GM23338 (cell line): ENCODE data around the gene RAMP1. TPM values are rescaled to one million over a fixed set of nuclear protein-coding genes. Genes with fewer than 3 reads are reported as not detected.

Source experiments
- ATAC-seq: fragments of 200-7000 bp; cut with Tn5 transposase; 3 replicates; pipeline ENCODE4 v1.9.1; 2020
- DNase-seq: peaks from one replicate; pipeline ENCODE4 v3.0.0-alpha.2; 2015; ENCODE audit warnings: low spot score
- H2AFZ ChIP-seq: fragments of 200-600 bp; sonication (generic); 2 replicates; pipeline ENCODE4 v1.8.0; 2016; ENCODE audit warnings: antibody characterized with exemption, mild to moderate bottlenecking, moderate library complexity
- H3F3A ChIP-seq: fragments of 200-600 bp; sonication (generic); replicated peaks from 2 replicates; pipeline ENCODE4 v1.8.0; 2017; ENCODE audit warnings: antibody characterized with exemption, mixed run types, low read depth
- H3K27ac ChIP-seq: fragments of 200-600 bp; sonication (generic); 2 replicates; pipeline ENCODE4 v1.6.1; 2016; ENCODE audit warnings: low read depth
- H3K27me3 ChIP-seq: fragments of 200-600 bp; sonication (generic); 2 replicates; pipeline ENCODE4 v1.8.0; 2016; ENCODE audit warnings: mild to moderate bottlenecking, mixed run types, moderate library complexity; ENCODE audit not compliant: insufficient read depth
- H3K36me3 ChIP-seq: fragments of 200-600 bp; sonication (generic); 2 replicates; pipeline ENCODE4 v1.8.0; 2016; ENCODE audit warnings: mild to moderate bottlenecking; ENCODE audit not compliant: insufficient read depth
- H3K4me1 ChIP-seq: fragments of 200-600 bp; sonication (generic); 2 replicates; pipeline ENCODE4 v1.8.0; 2016; ENCODE audit warnings: mild to moderate bottlenecking, moderate library complexity; ENCODE audit not compliant: insufficient read depth
- H3K4me2 ChIP-seq: fragments of 200-600 bp; sonication (generic); 2 replicates; pipeline ENCODE4 v1.7.1; 2017; ENCODE audit warnings: mixed run types
- H3K4me3 ChIP-seq: fragments of 200-600 bp; sonication (generic); 2 replicates; pipeline ENCODE4 v1.6.1; 2016; ENCODE audit warnings: mixed run types
- H3K79me2 ChIP-seq: fragments of 200-600 bp; sonication (generic); replicated peaks from 2 replicates; pipeline ENCODE4 v1.8.0; 2017; ENCODE audit warnings: mild to moderate bottlenecking; ENCODE audit not compliant: insufficient read depth
- H3K9me2 ChIP-seq: fragments of 200-600 bp; sonication (generic); 2 replicates; pipeline ENCODE4 v1.8.0; 2017; ENCODE audit not compliant: insufficient read depth
- H4K20me1 ChIP-seq: fragments of 200-600 bp; sonication (generic); replicated peaks from 2 replicates; pipeline ENCODE4 v1.8.0; 2017; ENCODE audit warnings: mild to moderate bottlenecking; ENCODE audit not compliant: insufficient read depth
- H3K27ac Mint-ChIP-seq: 2 replicates; pipeline ENCODE4 v1.8.0; 2020; ENCODE audit warnings: inconsistent platforms, mild to moderate bottlenecking, moderate library complexity, mixed read lengths
- H3K27me3 Mint-ChIP-seq: 3 replicates; pipeline ENCODE4 v1.8.0; 2022; ENCODE audit warnings: low read depth, mild to moderate bottlenecking, moderate library complexity, mixed read lengths, inconsistent platforms; ENCODE audit not compliant: insufficient read depth, poor library complexity
- H3K36me3 Mint-ChIP-seq: 3 replicates; pipeline ENCODE4 v1.8.0; 2021; ENCODE audit warnings: low read depth, mild to moderate bottlenecking, inconsistent platforms, moderate library complexity, mixed read lengths
- H3K4me1 Mint-ChIP-seq: 3 replicates; pipeline ENCODE4 v1.8.0; 2020; ENCODE audit warnings: mild to moderate bottlenecking, inconsistent platforms, mixed read lengths
- H3K4me3 Mint-ChIP-seq: 3 replicates; pipeline ENCODE4 v1.8.0; 2021; ENCODE audit warnings: moderate library complexity, mild to moderate bottlenecking, inconsistent platforms, mixed read lengths
- H3K9me3 Mint-ChIP-seq: 3 replicates; pipeline ENCODE4 v1.8.0; 2020; ENCODE audit warnings: moderate library complexity, mild to moderate bottlenecking, inconsistent platforms, mixed read lengths
- CREB1 ChIP-seq: fragments of 250-450 bp; sonication (Bioruptor Pico); IDR thresholded peaks from 2 replicates; pipeline ENCODE4 v1.5.0; 2020; ENCODE audit warnings: low read depth, mild to moderate bottlenecking, moderate library complexity
- EZH2 ChIP-seq: fragments of 200-600 bp; sonication (generic); IDR thresholded peaks from one replicate; pipeline ENCODE4 v1.8.0; 2017; ENCODE audit warnings: antibody characterized with exemption, mild to moderate bottlenecking, low read depth; ENCODE audit not compliant: unreplicated experiment
- EZH2phosphoT487 ChIP-seq: fragments of 200-600 bp; sonication (generic); IDR thresholded peaks from one replicate; pipeline ENCODE4 v1.8.1; 2018; ENCODE audit warnings: antibody characterized with exemption; ENCODE audit not compliant: unreplicated experiment
- JUNB ChIP-seq: IDR thresholded peaks from one replicate; pipeline ENCODE4 v1.6.1; 2016; ENCODE audit warnings: antibody characterized with exemption; ENCODE audit not compliant: unreplicated experiment
- NANOG ChIP-seq: IDR thresholded peaks from 2 replicates; pipeline ENCODE4 v1.6.1; 2016; ENCODE audit warnings: antibody characterized with exemption, borderline replicate concordance
- POLR2AphosphoS5 ChIP-seq: IDR thresholded peaks from 2 replicates; pipeline ENCODE4 v1.6.1; 2016; ENCODE audit warnings: antibody characterized with exemption, low read depth
- STAT1 ChIP-seq: IDR thresholded peaks from one replicate; pipeline ENCODE4 v1.6.1; 2016; ENCODE audit warnings: antibody characterized with exemption; ENCODE audit not compliant: unreplicated experiment
- polyA plus RNA-seq: library from polyadenylated mRNA; unstranded; fragments of >200 nt; fragmentation: Nextera tagmentation; extraction: Ambion mirVana; gene quantifications from 2 replicates; pipeline ENCODE4 v1.2.1, GENCODE V29; 2016
- total RNA-seq: library from RNA; depleted of rRNA; stranded (reverse); fragments of >200 nt; shearing (Covaris generic); gene quantifications from 2 replicates; pipeline ENCODE4 v1.2.3, GENCODE V29; 2014
- TF ChIP-seq, protein P1 (sequence below): IDR thresholded peaks from 2 replicates; pipeline ENCODE4 v1.6.1; 2016; ENCODE audit warnings: antibody characterized with exemption

The RAMP1 gene
- total and polyA plus RNA-seq, 2 experiments from 2014 or later = 1.7 to 3.3 TPM

DNA sequence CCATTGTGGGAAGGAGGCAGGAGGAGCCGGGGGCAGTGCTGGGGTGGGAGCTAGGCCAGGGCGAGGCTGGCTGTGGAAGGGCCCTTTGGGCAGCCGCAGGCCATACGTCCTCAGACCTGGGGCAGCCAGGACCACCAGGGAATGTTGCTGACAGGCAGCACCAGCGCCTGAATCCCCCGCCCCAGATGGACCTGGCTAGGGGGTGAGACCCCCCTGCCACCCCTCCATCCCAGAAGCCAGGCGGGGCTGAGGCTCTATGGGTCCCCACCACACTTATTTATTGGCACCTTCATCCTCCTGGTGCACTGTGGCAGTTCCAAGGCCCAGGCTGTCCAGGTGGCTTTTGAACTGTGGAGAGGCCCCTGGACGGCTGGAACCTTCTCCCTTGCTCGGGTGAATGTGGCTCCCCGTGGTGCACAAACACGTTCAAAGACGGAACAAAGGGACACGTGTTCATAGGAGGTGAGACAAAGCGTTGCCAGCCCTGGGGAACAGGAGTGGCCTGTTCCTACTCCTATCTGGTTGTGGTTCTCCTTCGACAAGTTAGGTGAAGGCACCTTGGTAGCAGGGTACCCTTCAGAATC is 35.1 kb downstream of the RAMP1 start:
- Mint-ChIP-seq H3K4me3 (no peak overlapping the region), H3K9me3 (no peaks in the 10 kb centered on the region; the same call in 2 of the 3 replicates), H3K27me3 (peaks cover 4% of the 10 kb centered on the region), H3K36me3 (no peaks in the 10 kb centered on the region), H3K4me1 (peaks cover 3% of the 10 kb centered on the region; the same call in 2 of the 3 replicates), H3K27ac (no peak overlapping the region)
- Histone ChIP-seq H3K79me2 (no peaks in the 10 kb centered on the region), H3K4me2 (no peak overlapping the region), H4K20me1 (no peaks in the 10 kb centered on the region), H3K27me3 (no peaks in the 10 kb centered on the region), H3K9me2 (no peaks in the 10 kb centered on the region), H3K4me1 (no peaks in the 10 kb centered on the region), H3K27ac (no peak overlapping the region), H3K36me3 (no peaks in the 10 kb centered on the region), H2AFZ (no peak overlapping the region), H3K4me3 (no peak overlapping the region), H3F3A (no peaks in the 10 kb centered on the region)
- no peak for ATAC-seq
- no peak for DNase-seq
- TF ChIP-seq, protein P1, sequence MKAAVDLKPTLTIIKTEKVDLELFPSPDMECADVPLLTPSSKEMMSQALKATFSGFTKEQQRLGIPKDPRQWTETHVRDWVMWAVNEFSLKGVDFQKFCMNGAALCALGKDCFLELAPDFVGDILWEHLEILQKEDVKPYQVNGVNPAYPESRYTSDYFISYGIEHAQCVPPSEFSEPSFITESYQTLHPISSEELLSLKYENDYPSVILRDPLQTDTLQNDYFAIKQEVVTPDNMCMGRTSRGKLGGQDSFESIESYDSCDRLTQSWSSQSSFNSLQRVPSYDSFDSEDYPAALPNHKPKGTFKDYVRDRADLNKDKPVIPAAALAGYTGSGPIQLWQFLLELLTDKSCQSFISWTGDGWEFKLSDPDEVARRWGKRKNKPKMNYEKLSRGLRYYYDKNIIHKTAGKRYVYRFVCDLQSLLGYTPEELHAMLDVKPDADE = no peak
- TF ChIP-seq CREB1 (CRISPR knock-in tag) (no peak), NANOG (no peak), STAT1 (no peak)

DNA sequence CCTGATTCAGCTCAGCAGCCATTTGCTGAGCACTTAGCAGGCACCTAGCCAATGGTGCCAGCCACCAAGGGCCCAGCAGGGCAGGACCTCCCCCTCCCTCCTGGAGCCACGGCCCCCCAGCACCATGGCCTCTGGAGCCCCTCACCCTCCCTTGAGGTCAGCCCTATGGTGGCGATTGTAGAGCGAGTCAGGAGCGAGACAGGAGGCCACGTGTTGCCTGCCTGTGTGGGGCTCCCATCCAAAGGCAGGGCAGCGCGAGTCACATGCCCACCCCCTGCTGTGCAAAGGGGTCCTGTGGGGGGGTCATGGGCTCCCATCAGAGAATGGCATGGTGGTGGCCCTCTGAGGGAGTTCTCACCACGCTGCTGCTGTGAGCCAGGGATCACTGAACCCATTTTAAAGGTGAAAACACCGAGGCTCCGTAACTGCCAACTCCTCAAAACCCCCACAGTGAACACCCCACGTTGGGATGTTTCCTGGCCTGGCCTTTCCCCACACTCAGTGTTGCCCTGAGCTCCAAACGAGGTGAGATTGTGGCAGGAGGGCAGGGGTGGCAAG is 35.6 kb downstream of the RAMP1 start:
- no peaks in the 10 kb centered on the region for H3K36me3 Mint-ChIP-seq
- H2AFZ ChIP-seq = no peak overlapping the region
- H3K4me2 ChIP-seq = no peak overlapping the region
- peaks cover 3% of the 10 kb centered on the region; the same call in 2 of the 3 replicates for H3K4me1 Mint-ChIP-seq
- ATAC-seq = no peak
- no peak overlapping the region for H3K27ac ChIP-seq
- H3K27ac Mint-ChIP-seq = no peak overlapping the region
- H3K36me3 ChIP-seq = no peaks in the 10 kb centered on the region
- peaks cover 4% of the 10 kb centered on the region for H3K27me3 Mint-ChIP-seq
- H3K4me1 ChIP-seq = no peaks in the 10 kb centered on the region
- TF ChIP-seq JUNB (no peak), EZH2phosphoT487 (no peak)
- H3K4me3 Mint-ChIP-seq = no peak overlapping the region
- no peaks in the 10 kb centered on the region for H3K79me2 ChIP-seq
- DNase-seq = no peak
- no peaks in the 10 kb centered on the region for H4K20me1 ChIP-seq
- no peak overlapping the region for H3K4me3 ChIP-seq
- H3K9me2 ChIP-seq = no peaks in the 10 kb centered on the region
- H3F3A ChIP-seq = no peaks in the 10 kb centered on the region
- no peaks in the 10 kb centered on the region; the same call in 2 of the 3 replicates for H3K9me3 Mint-ChIP-seq
- H3K27me3 ChIP-seq = no peaks in the 10 kb centered on the region

DNA sequence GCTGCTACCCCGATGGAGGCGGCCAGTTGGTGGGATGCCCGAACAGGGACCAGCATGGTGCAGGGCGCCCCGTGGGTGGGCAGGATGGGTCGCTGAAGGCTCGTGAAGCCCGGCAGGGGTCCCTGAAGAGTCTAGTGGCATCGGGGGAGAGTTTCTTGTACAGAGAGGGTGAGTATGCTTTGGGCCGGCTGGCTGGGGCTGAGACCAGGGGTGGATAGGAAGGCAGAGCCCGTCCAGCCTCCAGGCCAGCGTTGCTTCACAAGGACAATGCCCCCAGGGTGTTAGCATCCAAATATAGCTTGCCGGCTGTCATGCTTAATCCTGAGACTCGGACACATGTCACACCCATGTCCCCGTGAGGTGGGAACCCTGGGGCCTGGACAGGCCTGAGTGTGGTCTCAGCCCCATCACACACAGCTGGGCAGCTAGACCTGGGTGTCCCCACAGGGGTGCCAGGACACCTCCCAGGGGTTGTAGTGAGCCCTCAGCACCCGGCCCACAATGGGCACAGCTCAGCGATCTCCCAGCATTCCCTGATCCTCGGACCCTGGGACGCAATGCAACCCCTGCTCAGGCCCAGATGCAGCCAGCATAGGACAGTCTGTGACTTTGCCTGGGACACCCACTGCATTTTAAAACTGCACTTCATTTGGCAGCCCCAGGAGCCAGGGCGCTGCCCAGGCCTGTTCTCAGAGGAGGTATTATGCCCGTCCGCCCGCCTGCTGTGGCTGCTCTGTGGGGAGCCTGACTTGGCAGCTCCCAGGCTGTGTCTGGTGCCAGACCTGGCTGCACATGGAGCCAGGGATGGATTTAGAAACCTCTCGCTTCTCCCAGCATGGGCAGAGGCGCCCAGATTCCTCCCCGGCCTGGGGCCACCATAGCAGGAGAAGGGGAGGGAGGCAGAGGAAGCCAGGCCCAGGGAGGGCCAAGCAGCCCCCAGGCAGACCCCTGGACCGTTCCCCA is 36.4 kb downstream of the RAMP1 start:
- ATAC-seq = peak; percentile 35
- DNase-seq = no peak
- no peaks in the 10 kb centered on the region; the same call in 2 of the 3 replicates for H3K9me3 Mint-ChIP-seq
- no peak overlapping the region for H3K27ac ChIP-seq
- H3K36me3 Mint-ChIP-seq = no peaks in the 10 kb centered on the region
- no peaks in the 10 kb centered on the region for H3F3A ChIP-seq
- no peaks in the 10 kb centered on the region for H3K4me1 ChIP-seq
- H3K4me3 Mint-ChIP-seq = no peak overlapping the region
- H4K20me1 ChIP-seq = no peaks in the 10 kb centered on the region
- H3K9me2 ChIP-seq = no peaks in the 10 kb centered on the region
- H3K4me1 Mint-ChIP-seq = peaks cover 3% of the 10 kb centered on the region; the same call in 2 of the 3 replicates
- no peak overlapping the region for H3K4me3 ChIP-seq
- H3K27ac Mint-ChIP-seq = no peak overlapping the region
- H3K4me2 ChIP-seq = no peak overlapping the region
- H3K79me2 ChIP-seq = no peaks in the 10 kb centered on the region
- no peak overlapping the region for H2AFZ ChIP-seq
- H3K36me3 ChIP-seq = no peaks in the 10 kb centered on the region
- H3K27me3 Mint-ChIP-seq = peaks cover 4% of the 10 kb centered on the region
- H3K27me3 ChIP-seq = no peaks in the 10 kb centered on the region
- no peak for TF ChIP-seq EZH2
- TF ChIP-seq EZH2phosphoT487 = no peak
- no peak for TF ChIP-seq POLR2AphosphoS5
